HAP-1 (cell line): Measurements from ENCODE around the gene CLINT1.
"Not testable (repeated sequence)": the region's sequence is repeated elsewhere in the genome, so short reads cannot be mapped to it uniquely, and the experiment has no call there.

Experiments
- DNase-seq, 2 experiments: peaks; one replicate each; pipeline ENCODE4 v3.0.0-alpha.2; 2016 to 2020; ENCODE audit warnings: low spot score in 2 of 2
- H3K27me3 ChIP-seq: fragments of 250-450 bp; sonication (Bioruptor Pico); 2 replicates; pipeline ENCODE4 v1.5.1; 2020; ENCODE audit warnings: low read depth, mild to moderate bottlenecking, moderate library complexity
- H3K36me3 ChIP-seq: fragments of 250-450 bp; sonication (Bioruptor Pico); replicated peaks from 2 replicates; pipeline ENCODE4 v1.5.1; 2020; ENCODE audit warnings: mild to moderate bottlenecking
- H3K4me1 ChIP-seq: fragments of 250-450 bp; sonication (Bioruptor Pico); 2 replicates; pipeline ENCODE4 v1.5.1; 2020; ENCODE audit warnings: mild to moderate bottlenecking
- H3K4me3 ChIP-seq: fragments of 250-450 bp; sonication (Bioruptor Pico); 2 replicates; pipeline ENCODE4 v1.5.1; 2020; ENCODE audit warnings: mild to moderate bottlenecking, moderate library complexity
- H3K9me3 ChIP-seq: fragments of 250-450 bp; sonication (Bioruptor Pico); 2 replicates; pipeline ENCODE4 v1.5.1; 2020; ENCODE audit warnings: mild to moderate bottlenecking, moderate library complexity
- in situ Hi-C: fragments of 300-500 bp; cut with MboI; formaldehyde crosslinking; loops from 3 replicates; pipeline ENCODE4 v1.14.3; 2020; ENCODE audit warnings: low sequenced_read_pairs, inconsistent platforms, mixed read lengths

CLINT1 gene

GRCh38 chr5:157858527-157859226, at the start of gene CLINT1:
CLINT1 (minus strand) TSS chr5:157859145; CDS start chr5:157858970, 175 bp downstream.
- Histone ChIP-seq H3K4me1 (peaks cover 23% of the 10 kb centered on the region), H3K27me3 (no peaks in the 10 kb centered on the region), H3K36me3 (no peaks in the 10 kb centered on the region), H3K4me3 (peak within 1 kb of the TSS; percentile 77), H3K9me3 (no peaks in the 10 kb centered on the region)
- DNase-seq, result peak; percentile 73 to 91
- in situ Hi-C loops, result no loop called here

- no peaks in the 10 kb centered on the region for H3K27me3 ChIP-seq
- no peaks in the 10 kb centered on the region for H3K36me3 ChIP-seq
- in situ Hi-C loops, result no loop called here
- DNase-seq, result no peak
- no peaks in the 10 kb centered on the region for H3K9me3 ChIP-seq
- H3K4me3 ChIP-seq, result no peak overlapping the region
- no peaks in the 10 kb centered on the region for H3K4me1 ChIP-seq
Measured at GRCh38 chr5:157908459-157908858, 49.5 kb upstream of the CLINT1 start.

GRCh38 chr5:157907479-157907878, 48.5 kb upstream of the CLINT1 start:
- H3K27me3 ChIP-seq, result no peaks in the 10 kb centered on the region
- no peak for DNase-seq
- no peak overlapping the region for H3K4me3 ChIP-seq
- no peaks in the 10 kb centered on the region for H3K9me3 ChIP-seq
- H3K36me3 ChIP-seq, result no peaks in the 10 kb centered on the region
- in situ Hi-C loops, result no loop called here
- H3K4me1 ChIP-seq, result no peaks in the 10 kb centered on the region

GRCh38 chr5:157903117-157903450, 44.1 kb upstream of the CLINT1 start:
- H3K9me3 ChIP-seq, result no peaks in the 10 kb centered on the region
- no peak for DNase-seq
- H3K4me3 ChIP-seq, result no peak overlapping the region
- H3K36me3 ChIP-seq, result no peaks in the 10 kb centered on the region
- in situ Hi-C loops, result no loop called here
- no peaks in the 10 kb centered on the region for H3K4me1 ChIP-seq
- no peaks in the 10 kb centered on the region for H3K27me3 ChIP-seq

DNA sequence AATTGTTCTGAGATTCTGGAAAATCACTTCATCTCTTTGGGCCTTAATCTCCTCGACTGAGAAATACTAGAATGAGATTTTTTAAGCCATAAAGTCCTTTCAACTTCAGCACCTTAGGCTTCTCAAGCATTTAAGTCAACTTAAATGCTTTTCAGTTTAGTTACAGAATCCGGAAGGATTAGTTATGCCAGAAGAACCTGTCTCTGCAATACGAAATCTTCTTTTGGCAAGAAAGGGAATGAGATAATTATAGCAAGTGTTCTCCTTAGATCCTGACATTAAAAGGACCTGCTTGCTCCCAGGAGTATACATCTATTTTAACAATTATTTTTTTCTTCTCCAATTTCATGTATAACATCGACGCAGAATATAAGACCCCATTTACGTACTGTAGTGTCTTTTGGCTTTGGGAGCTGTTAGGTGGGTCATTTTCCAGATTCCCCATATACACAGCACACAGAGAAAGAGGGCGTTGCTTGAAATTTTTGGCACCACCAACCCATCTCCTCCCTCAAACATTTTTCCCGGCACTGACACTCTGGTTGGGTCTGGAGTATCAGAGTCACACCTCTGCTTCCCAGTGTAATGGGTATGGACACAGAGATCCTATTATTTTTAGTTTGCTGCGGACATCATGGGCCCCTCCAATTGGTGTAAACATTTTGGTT, 43.6 kb upstream of the CLINT1 start:
- no peak for DNase-seq
- H3K4me3 ChIP-seq, result no peak overlapping the region
- in situ Hi-C loops, result no loop called here

DNA sequence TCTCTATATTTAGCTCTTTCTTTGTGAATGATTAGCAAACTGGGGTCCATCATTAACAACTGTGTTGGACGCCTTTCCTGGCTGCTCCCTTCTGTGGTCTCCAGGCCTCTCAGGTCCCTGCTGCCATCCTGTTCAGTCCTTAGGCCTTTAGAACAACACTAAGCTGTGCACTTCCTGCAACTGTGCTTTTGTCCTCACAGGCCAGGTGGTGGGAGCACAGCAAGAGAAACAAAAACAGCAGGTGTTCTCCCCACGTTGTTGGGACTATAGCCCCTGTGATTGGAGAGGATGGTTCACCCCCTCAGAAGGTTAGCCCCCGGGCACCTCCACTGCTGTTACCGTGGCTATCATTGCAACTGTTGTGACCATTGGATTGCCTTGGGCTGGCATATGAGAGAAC, 41.7 kb upstream of the CLINT1 start:
- Histone ChIP-seq H3K27me3 (no peaks in the 10 kb centered on the region), H3K4me3 (no peak overlapping the region), H3K9me3 (no peaks in the 10 kb centered on the region), H3K4me1 (no peaks in the 10 kb centered on the region), H3K36me3 (no peaks in the 10 kb centered on the region)
- in situ Hi-C loops, result no loop called here
- no peak for DNase-seq

More for the DNA sequence above, 43.6 kb upstream of the CLINT1 start:
- Histone ChIP-seq H3K27me3 (no peaks in the 10 kb centered on the region), H3K4me1 (no peaks in the 10 kb centered on the region), H3K9me3 (no peaks in the 10 kb centered on the region), H3K36me3 (no peaks in the 10 kb centered on the region)

DNA sequence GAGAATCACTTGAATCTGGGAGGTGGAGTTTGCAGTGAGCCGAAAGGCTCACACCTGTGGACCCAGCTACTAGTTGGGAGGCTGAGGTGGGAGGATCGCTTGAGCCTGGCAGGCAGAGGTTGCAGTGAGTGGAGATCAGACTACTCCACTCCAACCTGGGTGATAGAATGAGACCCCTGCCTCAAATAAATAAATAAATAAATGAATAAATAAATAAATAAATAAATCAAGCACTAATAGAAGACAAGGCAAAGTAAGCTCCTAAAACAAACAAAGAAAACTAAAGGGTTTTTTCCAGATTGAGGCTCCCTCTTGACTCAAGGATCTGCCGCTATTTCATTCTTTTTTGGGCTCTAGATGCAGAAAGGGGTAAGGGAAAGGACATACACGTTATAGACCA, 34.7 kb upstream of the CLINT1 start:
- in situ Hi-C loops, result no loop called here
- DNase-seq, result no peak

DNA sequence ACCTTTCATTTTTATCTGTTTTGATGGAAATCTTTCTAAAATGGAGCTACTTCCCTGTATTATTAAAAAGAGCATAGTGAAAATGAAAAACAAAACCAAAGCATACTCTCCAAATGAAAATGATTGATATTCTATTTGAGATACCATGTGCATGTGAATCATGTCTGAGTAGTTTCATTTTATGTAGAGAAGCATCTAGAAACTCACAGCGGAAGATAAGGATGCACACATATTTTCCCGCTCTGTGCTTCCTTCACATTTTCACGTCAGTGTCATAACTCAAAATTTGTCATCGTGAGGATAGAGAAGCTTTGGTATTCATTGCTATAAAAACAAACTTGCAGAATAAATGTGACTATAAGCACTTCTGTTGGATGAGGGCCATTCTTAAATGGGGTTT, 34.0 kb upstream of the CLINT1 start:
- no peaks in the 10 kb centered on the region for H3K9me3 ChIP-seq
- H3K27me3 ChIP-seq, result no peaks in the 10 kb centered on the region
- no peaks in the 10 kb centered on the region for H3K4me1 ChIP-seq
- in situ Hi-C loops, result no loop called here
- no peak overlapping the region for H3K4me3 ChIP-seq
- no peak for DNase-seq
- no peaks in the 10 kb centered on the region for H3K36me3 ChIP-seq

More for the DNA sequence above, 34.7 kb upstream of the CLINT1 start:
- Histone ChIP-seq H3K9me3 (no peaks in the 10 kb centered on the region), H3K27me3 (no peaks in the 10 kb centered on the region), H3K4me1 (no peaks in the 10 kb centered on the region), H3K36me3 (no peaks in the 10 kb centered on the region), H3K4me3 (no peak overlapping the region)

GRCh38 chr5:157890836-157891597, 32.1 kb upstream of the CLINT1 start:
- Histone ChIP-seq H3K36me3 (no peaks in the 10 kb centered on the region), H3K4me3 (no peak overlapping the region), H3K9me3 (no peaks in the 10 kb centered on the region), H3K27me3 (no peaks in the 10 kb centered on the region), H3K4me1 (no peaks in the 10 kb centered on the region)
- in situ Hi-C loops, result no loop called here
- no peak for DNase-seq

GRCh38 chr5:157888814-157889532, 30.0 kb upstream of the CLINT1 start:
- Histone ChIP-seq H3K27me3 (no peaks in the 10 kb centered on the region), H3K4me3 (no peak overlapping the region), H3K36me3 (no peaks in the 10 kb centered on the region), H3K4me1 (no peaks in the 10 kb centered on the region), H3K9me3 (no peaks in the 10 kb centered on the region)
- no peak for DNase-seq
- in situ Hi-C loops, result no loop called here

DNA sequence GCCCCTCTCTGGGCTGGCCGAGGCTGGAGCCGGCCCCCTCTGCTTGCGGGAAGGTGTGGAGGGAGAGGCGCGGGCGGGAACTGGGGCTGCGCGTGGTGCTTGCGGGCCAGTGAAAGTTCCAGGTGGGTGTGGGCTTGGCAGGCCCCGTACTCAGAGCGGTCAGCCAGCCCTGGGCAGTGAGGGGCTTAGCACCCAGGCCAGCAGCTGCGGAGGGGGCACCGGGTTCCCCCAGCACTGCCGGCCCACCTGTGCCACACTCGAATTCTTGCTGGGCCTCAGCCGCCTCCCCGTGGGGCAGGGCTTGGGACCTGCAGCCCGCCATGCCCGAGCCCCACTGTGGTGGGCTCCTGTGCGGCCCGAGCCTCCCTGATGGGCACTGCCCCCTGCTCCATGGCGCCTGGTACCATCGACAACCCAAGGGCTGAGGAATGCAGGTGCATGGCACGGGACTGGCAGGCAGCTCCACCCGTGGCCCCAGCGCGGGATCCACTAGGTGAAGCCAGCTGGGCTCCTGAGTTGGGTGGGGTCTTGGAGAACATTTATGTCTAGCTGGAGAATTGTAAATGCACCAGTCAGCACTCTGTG, 27.9 kb upstream of the CLINT1 start:
- no peak overlapping the region for H3K4me3 ChIP-seq
- DNase-seq, result no peak
- in situ Hi-C loops, result no loop called here

DNA sequence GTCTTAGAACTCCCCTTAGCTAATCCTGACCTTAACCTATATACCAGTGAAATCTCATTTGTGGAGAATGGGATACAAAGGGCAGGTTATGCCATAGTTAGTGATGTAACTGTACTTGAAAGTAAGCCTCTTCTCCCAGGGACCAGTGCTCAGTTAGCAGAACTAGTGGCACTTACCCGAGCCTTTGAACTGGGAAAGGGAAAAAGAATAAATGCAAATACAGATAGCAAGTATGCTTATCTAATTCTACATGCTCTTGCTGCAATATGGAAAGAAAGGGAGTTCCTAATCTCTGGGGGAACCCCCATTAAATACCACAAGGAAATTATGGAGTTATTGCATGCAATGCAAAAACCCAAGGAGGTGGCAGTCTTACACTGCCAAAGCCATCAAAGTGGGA, 26.1 kb upstream of the CLINT1 start:
- DNase-seq, H3K4me3 ChIP-seq, H3K4me1 ChIP-seq, H3K36me3 ChIP-seq, H3K27me3 ChIP-seq, in situ Hi-C loops, H3K9me3 ChIP-seq: not testable (repeated sequence)

More for the DNA sequence above, 27.9 kb upstream of the CLINT1 start:
- no peaks in the 10 kb centered on the region for H3K9me3 ChIP-seq
- no peaks in the 10 kb centered on the region for H3K27me3 ChIP-seq
- no peaks in the 10 kb centered on the region for H3K4me1 ChIP-seq
- H3K36me3 ChIP-seq, result no peaks in the 10 kb centered on the region

DNA sequence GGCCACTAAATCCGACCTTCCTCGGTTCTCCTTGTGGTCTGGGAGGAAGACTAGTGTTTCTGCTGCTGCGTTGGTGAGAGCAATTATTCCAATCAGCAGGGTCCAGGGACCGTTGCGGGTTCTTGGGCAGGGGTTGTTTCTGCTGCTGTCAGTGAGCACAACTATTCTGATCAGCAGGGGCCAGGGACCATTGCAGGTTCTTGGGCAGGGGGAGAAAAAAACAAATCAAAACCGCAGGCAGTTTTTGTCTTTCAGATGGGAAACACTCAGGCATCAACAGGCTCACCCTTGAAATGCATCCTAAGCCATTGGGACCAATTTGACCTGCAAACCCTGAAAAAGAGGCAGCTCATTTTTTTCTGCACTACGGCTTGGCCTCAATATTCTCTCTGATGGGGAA, 22.6 kb upstream of the CLINT1 start:
- H3K4me1 ChIP-seq, H3K9me3 ChIP-seq, H3K27me3 ChIP-seq, DNase-seq, in situ Hi-C loops, H3K4me3 ChIP-seq, H3K36me3 ChIP-seq: not testable (repeated sequence)
